ENCODE results near the gene SCMH1. TPM values are rescaled to one million over a fixed set of nuclear protein-coding genes. Genes with fewer than 3 reads are reported as not detected.

The SCMH1 gene
- 13.0 TPM for total RNA-seq

DNA sequence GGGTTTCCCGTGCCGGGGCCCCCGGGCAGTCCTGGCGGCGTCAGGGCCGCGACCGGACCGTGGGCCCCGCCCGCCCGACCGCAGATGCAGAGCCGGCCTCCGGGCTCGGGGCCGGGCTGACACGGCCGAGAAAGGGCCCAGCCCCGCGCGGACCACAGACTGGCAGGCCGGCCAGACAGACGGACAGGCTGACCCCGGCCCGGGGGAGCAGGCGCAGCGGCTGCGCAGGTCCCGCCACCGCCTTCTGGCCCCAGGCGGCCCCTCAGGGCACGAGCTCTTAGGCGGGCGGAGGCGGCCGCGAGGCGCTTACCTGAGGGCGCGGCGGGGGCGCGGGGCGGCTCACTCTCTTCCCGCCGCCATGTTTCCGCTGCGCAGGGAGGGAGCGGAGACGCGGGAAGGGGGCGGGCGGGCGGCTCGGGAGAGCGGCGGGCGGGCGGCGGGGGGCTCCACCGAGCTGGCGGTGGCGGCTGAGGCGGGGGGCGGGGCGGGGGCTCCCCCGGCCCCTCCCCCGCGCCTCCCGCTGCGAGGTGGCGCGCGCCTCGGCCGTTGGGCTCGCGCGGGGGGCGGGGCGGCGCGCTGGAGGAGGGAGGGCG is at the start of gene SCMH1:
SCMH1 (minus strand) TSS at position 558 of the 593 bp plus-strand sequence. CDS start 56,173 bp downstream, outside the sequence.
- Histone ChIP-seq H3K36me3 (ENCODE audit: control insufficient read depth in 3 of 3, insufficient read depth in 3 of 3, low read length in 3 of 3) (no peaks in the 10 kb centered on the region), H3K9me3 (ENCODE audit: control insufficient read depth in 3 of 3, low read length in 3 of 3) (no peaks in the 10 kb centered on the region), H3K9ac (ENCODE audit: low read depth in 1 of 3, low read length in 3 of 3) (peak within 1 kb of the TSS; percentile 80 to 88 (median 83)), H3K27ac (ENCODE audit: low read depth, low read length) (peak within 1 kb of the TSS; percentile 84), H3K4me1 (ENCODE audit: control insufficient read depth in 3 of 3, insufficient read depth in 3 of 3, low read length in 3 of 3) (peaks cover 7 to 15% (median 8%) of the 10 kb centered on the region in 3 donors), H3K27me3 (ENCODE audit: control insufficient read depth in 3 of 3, insufficient read depth in 3 of 3, low read length in 3 of 3) (no peaks in the 10 kb centered on the region), H3K4me3 (ENCODE audit: low read length in 3 of 3) (peak within 1 kb of the TSS; percentile 64 to 75 (median 72))

DNA sequence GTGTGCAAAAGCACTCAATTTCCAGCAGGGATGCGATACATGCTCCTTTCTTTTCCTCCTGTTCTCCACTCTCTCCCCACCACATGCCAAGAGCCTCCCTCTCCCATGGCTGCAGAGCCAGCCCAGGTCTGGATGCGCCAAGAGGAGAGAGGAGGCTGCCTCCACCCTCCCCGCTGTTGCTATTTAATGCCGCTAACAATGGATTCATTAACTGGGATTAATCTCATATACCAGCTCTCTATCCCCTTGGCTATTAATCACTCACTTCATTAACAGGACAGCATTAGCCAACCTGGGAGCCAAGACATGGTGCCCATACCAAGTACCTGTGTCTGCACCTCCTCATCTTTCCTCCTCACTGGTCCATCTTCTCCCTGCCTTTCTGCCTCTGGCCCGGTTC is 49.1 kb upstream of the SCMH1 start:
- H3K9me3 ChIP-seq (ENCODE audit: control insufficient read depth in 3 of 3, low read length in 3 of 3): no peaks in the 10 kb centered on the region
- H3K36me3 ChIP-seq (ENCODE audit: control insufficient read depth in 3 of 3, insufficient read depth in 3 of 3, low read length in 3 of 3): no peaks in the 10 kb centered on the region
- H3K4me1 ChIP-seq (ENCODE audit: control insufficient read depth in 3 of 3, insufficient read depth in 3 of 3, low read length in 3 of 3): peaks cover 4 to 10% (median 4%) of the 10 kb centered on the region in 3 donors
- H3K4me3 ChIP-seq (ENCODE audit: low read length in 3 of 3): no peak overlapping the region
- H3K9ac ChIP-seq (ENCODE audit: low read depth in 1 of 3, low read length in 3 of 3): no peak overlapping the region
- H3K27me3 ChIP-seq (ENCODE audit: control insufficient read depth in 3 of 3, insufficient read depth in 3 of 3, low read length in 3 of 3): peaks cover 12 to 22% (median 18%) of the 10 kb centered on the region in 3 donors
- H3K27ac ChIP-seq (ENCODE audit: low read depth, low read length): no peak overlapping the region

DNA sequence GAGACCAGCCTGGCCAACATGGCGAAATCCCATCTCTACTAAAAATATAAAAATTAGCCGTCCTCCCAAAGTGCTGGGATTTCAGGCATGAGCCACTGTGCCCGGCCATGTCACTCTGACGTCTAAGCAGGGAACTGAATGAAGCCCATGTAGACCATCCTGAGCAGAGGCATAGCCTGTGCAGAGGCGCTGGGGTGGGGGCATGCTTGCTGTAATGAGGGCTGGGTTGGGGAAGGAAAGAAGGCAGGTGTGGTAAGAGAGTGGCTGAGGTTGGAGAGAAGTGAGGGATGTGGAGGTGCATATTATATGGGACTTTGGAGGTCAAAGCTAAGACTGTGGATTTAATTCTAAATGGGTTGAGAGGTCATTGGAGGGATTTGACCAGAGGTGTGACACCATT is 47.1 kb upstream of the SCMH1 start:
- no peaks in the 10 kb centered on the region for H3K36me3 ChIP-seq (ENCODE audit: control insufficient read depth in 3 of 3, insufficient read depth in 3 of 3, low read length in 3 of 3)
- no peaks in the 10 kb centered on the region for H3K9me3 ChIP-seq (ENCODE audit: control insufficient read depth in 3 of 3, low read length in 3 of 3)
- H3K27me3 ChIP-seq (ENCODE audit: control insufficient read depth in 3 of 3, insufficient read depth in 3 of 3, low read length in 3 of 3): peaks cover 12 to 22% (median 18%) of the 10 kb centered on the region in 3 donors
- peaks cover 4 to 5% (median 5%) of the 10 kb centered on the region in 3 donors for H3K4me1 ChIP-seq (ENCODE audit: control insufficient read depth in 3 of 3, insufficient read depth in 3 of 3, low read length in 3 of 3)
- H3K27ac ChIP-seq (ENCODE audit: low read depth, low read length): no peak overlapping the region
- H3K9ac ChIP-seq (ENCODE audit: low read depth in 1 of 3, low read length in 3 of 3): no peak overlapping the region
- no peak overlapping the region for H3K4me3 ChIP-seq (ENCODE audit: low read length in 3 of 3)

DNA sequence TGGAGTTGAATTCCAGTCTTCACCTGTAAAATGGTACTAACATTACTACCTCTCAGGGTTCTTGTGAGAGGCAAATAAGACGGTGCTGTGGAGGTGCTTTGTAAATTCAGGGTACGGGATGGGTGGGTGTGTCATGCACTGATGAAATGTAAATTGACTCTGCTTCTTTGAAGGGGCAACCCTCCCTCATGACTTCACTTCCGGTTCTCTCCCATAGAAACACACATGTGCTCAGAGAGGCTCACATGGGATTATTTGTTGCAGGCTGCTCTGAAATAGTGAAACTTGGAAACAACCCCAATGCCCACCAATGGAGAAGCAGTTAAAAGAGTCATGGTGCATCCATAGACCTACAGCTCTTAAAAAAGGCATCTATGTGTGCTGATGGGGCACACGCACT is 44.9 kb upstream of the SCMH1 start:
- Histone ChIP-seq H3K36me3 (ENCODE audit: control insufficient read depth in 3 of 3, insufficient read depth in 3 of 3, low read length in 3 of 3) (no peaks in the 10 kb centered on the region), H3K9me3 (ENCODE audit: control insufficient read depth in 3 of 3, low read length in 3 of 3) (no peaks in the 10 kb centered on the region), H3K4me3 (ENCODE audit: low read length in 3 of 3) (no peak overlapping the region), H3K9ac (ENCODE audit: low read depth in 1 of 3, low read length in 3 of 3) (no peak overlapping the region), H3K4me1 (ENCODE audit: control insufficient read depth in 3 of 3, insufficient read depth in 3 of 3, low read length in 3 of 3) (peaks cover 0 to 7% (median 7%) of the 10 kb centered on the region in 3 donors), H3K27me3 (ENCODE audit: control insufficient read depth in 3 of 3, insufficient read depth in 3 of 3, low read length in 3 of 3) (peaks cover 12 to 22% (median 18%) of the 10 kb centered on the region in 3 donors), H3K27ac (ENCODE audit: low read depth, low read length) (no peak overlapping the region)

DNA sequence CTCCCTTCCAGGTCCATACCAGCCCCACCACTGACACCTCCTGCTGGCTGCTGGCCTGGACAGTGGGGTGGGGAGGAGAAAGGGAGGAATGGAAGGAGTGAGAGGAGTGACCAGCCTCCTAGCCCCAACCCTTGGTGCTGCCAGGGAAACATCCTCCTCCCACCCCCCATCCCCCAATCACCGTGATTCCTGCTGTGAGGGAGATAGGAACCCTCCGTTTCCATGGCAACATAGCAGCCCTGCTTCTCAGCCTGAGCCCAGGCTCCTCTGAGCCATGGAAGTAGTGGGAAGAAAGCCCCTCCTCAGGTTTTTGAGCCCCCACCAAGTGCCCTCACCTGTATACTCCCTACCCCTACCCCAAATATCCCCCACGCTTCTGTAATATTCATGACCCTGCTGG is 44.4 kb upstream of the SCMH1 start:
- peaks cover 0 to 7% (median 7%) of the 10 kb centered on the region in 3 donors for H3K4me1 ChIP-seq (ENCODE audit: control insufficient read depth in 3 of 3, insufficient read depth in 3 of 3, low read length in 3 of 3)
- H3K9ac ChIP-seq (ENCODE audit: low read depth in 1 of 3, low read length in 3 of 3): no peak overlapping the region
- peaks cover 12 to 22% (median 21%) of the 10 kb centered on the region in 3 donors for H3K27me3 ChIP-seq (ENCODE audit: control insufficient read depth in 3 of 3, insufficient read depth in 3 of 3, low read length in 3 of 3)
- no peak overlapping the region for H3K27ac ChIP-seq (ENCODE audit: low read depth, low read length)
- H3K4me3 ChIP-seq (ENCODE audit: low read length in 3 of 3): no peak overlapping the region
- no peaks in the 10 kb centered on the region for H3K36me3 ChIP-seq (ENCODE audit: control insufficient read depth in 3 of 3, insufficient read depth in 3 of 3, low read length in 3 of 3)
- no peaks in the 10 kb centered on the region for H3K9me3 ChIP-seq (ENCODE audit: control insufficient read depth in 3 of 3, low read length in 3 of 3)

DNA sequence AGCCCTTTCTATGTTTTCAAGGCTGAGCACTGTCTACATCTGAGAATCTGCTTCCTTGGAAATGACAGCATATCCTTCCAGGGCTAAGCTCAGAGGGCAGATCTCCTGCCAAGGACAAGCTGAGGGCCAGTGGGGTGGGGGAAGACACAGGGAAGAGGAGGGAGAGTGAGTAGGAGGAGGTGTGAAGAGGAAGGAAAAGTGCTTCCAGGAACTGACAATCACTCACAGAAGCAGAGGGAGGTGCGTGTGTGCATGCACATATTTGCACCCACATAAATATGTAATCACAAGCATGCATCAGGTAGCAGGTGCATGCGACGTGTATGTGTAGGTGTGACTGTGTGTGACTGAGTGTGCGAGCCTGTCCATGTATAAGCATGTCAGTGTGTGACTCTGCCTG is 43.7 kb upstream of the SCMH1 start:
- Histone ChIP-seq H3K4me3 (ENCODE audit: low read length in 3 of 3) (no peak overlapping the region), H3K9me3 (ENCODE audit: control insufficient read depth in 3 of 3, low read length in 3 of 3) (no peaks in the 10 kb centered on the region)

DNA sequence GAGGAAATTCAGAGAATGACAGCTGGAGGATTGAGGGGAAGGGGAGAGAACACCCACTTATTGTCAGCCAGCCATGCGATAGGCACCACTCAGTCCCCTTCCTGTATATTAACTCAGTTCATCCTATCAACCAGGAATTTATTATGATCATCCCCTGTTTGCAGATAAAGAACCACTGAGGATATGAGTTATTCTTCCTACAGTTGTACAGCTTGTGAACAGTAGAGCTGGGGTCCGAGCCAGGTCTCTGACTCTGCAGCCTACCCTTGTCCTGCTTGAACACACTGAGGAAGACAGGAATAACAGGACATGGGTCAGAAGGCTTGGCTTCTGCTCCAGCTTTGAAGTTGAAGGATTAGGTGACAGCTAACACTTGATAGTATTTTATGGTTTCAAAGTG is 42.0 kb upstream of the SCMH1 start:
- H3K9me3 ChIP-seq (ENCODE audit: control insufficient read depth in 3 of 3, low read length in 3 of 3): no peaks in the 10 kb centered on the region
- H3K9ac ChIP-seq (ENCODE audit: low read depth in 1 of 3, low read length in 3 of 3): peak overlapping the region in 1 of 3 donors; percentile 8
- no peak overlapping the region for H3K27ac ChIP-seq (ENCODE audit: low read depth, low read length)
- H3K36me3 ChIP-seq (ENCODE audit: control insufficient read depth in 3 of 3, insufficient read depth in 3 of 3, low read length in 3 of 3): no peaks in the 10 kb centered on the region
- H3K4me1 ChIP-seq (ENCODE audit: control insufficient read depth in 3 of 3, insufficient read depth in 3 of 3, low read length in 3 of 3): peaks cover 3 to 7% (median 7%) of the 10 kb centered on the region in 3 donors
- peaks cover 6 to 16% (median 11%) of the 10 kb centered on the region in 3 donors for H3K27me3 ChIP-seq (ENCODE audit: control insufficient read depth in 3 of 3, insufficient read depth in 3 of 3, low read length in 3 of 3)
- no peak overlapping the region for H3K4me3 ChIP-seq (ENCODE audit: low read length in 3 of 3)

More for the DNA sequence above, 43.7 kb upstream of the SCMH1 start:
- no peak overlapping the region for H3K9ac ChIP-seq (ENCODE audit: low read depth in 1 of 3, low read length in 3 of 3)
- H3K36me3 ChIP-seq (ENCODE audit: control insufficient read depth in 3 of 3, insufficient read depth in 3 of 3, low read length in 3 of 3): no peaks in the 10 kb centered on the region
- H3K4me1 ChIP-seq (ENCODE audit: control insufficient read depth in 3 of 3, insufficient read depth in 3 of 3, low read length in 3 of 3): peaks cover under 1 to 7% (median 7%) of the 10 kb centered on the region in 3 donors
- H3K27ac ChIP-seq (ENCODE audit: low read depth, low read length): no peak overlapping the region
- H3K27me3 ChIP-seq (ENCODE audit: control insufficient read depth in 3 of 3, insufficient read depth in 3 of 3, low read length in 3 of 3): peaks cover 12 to 21% (median 19%) of the 10 kb centered on the region in 3 donors

DNA sequence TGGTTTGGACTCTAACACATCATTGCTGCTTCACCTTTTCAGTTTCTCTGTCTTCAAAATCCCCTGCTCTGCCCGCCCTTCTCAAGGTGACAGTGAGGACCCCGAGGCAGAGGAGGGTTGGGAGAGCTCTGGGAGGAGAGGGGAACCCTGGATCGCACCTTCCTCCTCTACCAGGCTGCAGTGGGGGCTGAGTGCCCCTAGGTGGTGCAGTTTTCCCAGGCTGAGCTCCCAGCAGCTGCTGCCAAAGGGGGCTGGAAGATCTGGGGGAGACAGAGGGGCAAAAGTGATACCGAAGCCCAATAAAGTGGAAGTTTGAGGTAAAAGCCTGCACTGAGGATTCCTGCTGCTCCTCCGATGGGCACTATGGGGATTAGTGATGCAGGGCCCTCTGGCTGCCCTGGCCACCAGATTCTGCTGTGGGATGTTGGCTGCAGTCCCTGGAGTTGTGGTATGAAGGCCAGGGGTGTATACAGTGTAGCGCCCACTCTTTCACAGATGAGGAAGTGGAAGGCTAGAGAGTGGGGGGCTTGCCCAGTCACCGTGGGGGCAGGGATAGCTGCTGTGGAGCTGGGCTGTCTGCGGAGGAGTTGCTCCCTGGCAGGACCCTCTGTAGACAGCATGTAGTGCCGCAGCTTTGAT is 40.7 kb upstream of the SCMH1 start:
- Histone ChIP-seq H3K9me3 (ENCODE audit: control insufficient read depth in 3 of 3, low read length in 3 of 3) (no peaks in the 10 kb centered on the region), H3K27me3 (ENCODE audit: control insufficient read depth in 3 of 3, insufficient read depth in 3 of 3, low read length in 3 of 3) (peaks cover 0 to 16% (median 11%) of the 10 kb centered on the region in 3 donors), H3K4me1 (ENCODE audit: control insufficient read depth in 3 of 3, insufficient read depth in 3 of 3, low read length in 3 of 3) (peaks cover 3 to 7% (median 7%) of the 10 kb centered on the region in 3 donors), H3K27ac (ENCODE audit: low read depth, low read length) (no peak overlapping the region), H3K36me3 (ENCODE audit: control insufficient read depth in 3 of 3, insufficient read depth in 3 of 3, low read length in 3 of 3) (no peaks in the 10 kb centered on the region), H3K4me3 (ENCODE audit: low read length in 3 of 3) (no peak overlapping the region), H3K9ac (ENCODE audit: low read depth in 1 of 3, low read length in 3 of 3) (peak overlapping the region in 1 of 3 donors; percentile 45)

DNA sequence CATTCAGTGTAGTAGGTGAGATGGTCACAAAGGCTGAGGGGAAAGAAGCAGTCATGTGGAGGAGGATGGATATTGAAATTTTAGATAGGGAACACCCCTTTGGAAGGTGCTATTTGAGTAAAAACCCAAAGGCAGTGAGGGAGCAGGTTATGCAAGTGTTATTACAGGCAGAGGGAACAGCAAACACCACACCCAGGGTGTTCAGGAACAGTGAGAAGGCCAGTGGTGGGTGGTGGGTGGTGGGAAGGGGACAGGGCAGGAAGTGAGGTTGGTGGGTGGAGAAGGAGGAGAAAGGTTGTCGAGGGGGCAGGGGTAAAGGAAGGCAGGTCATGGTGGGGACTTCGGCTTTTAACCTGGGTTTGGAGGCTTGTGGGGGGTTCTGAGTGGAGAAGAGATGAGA is 39.2 kb upstream of the SCMH1 start:
- Histone ChIP-seq H3K9ac (ENCODE audit: low read depth in 1 of 3, low read length in 3 of 3) (no peak overlapping the region), H3K27me3 (ENCODE audit: control insufficient read depth in 3 of 3, insufficient read depth in 3 of 3, low read length in 3 of 3) (peaks cover 0 to 16% (median 9%) of the 10 kb centered on the region in 3 donors), H3K4me3 (ENCODE audit: low read length in 3 of 3) (no peak overlapping the region), H3K36me3 (ENCODE audit: control insufficient read depth in 3 of 3, insufficient read depth in 3 of 3, low read length in 3 of 3) (no peaks in the 10 kb centered on the region), H3K4me1 (ENCODE audit: control insufficient read depth in 3 of 3, insufficient read depth in 3 of 3, low read length in 3 of 3) (peaks cover 3 to 7% (median 7%) of the 10 kb centered on the region in 3 donors), H3K27ac (ENCODE audit: low read depth, low read length) (no peak overlapping the region), H3K9me3 (ENCODE audit: control insufficient read depth in 3 of 3, low read length in 3 of 3) (no peaks in the 10 kb centered on the region)

All from skeletal muscle tissue (tissue), 4 donors.